ENCODE measurements around the gene ANAPC2. TPM values are rescaled to one million over a fixed set of nuclear protein-coding genes. Genes with fewer than 3 reads are reported as not detected.

The ANAPC2 gene
- total RNA-seq, 4 donors from 2014 or later: 14.0 to 34.1 (median 25.1) TPM

DNA sequence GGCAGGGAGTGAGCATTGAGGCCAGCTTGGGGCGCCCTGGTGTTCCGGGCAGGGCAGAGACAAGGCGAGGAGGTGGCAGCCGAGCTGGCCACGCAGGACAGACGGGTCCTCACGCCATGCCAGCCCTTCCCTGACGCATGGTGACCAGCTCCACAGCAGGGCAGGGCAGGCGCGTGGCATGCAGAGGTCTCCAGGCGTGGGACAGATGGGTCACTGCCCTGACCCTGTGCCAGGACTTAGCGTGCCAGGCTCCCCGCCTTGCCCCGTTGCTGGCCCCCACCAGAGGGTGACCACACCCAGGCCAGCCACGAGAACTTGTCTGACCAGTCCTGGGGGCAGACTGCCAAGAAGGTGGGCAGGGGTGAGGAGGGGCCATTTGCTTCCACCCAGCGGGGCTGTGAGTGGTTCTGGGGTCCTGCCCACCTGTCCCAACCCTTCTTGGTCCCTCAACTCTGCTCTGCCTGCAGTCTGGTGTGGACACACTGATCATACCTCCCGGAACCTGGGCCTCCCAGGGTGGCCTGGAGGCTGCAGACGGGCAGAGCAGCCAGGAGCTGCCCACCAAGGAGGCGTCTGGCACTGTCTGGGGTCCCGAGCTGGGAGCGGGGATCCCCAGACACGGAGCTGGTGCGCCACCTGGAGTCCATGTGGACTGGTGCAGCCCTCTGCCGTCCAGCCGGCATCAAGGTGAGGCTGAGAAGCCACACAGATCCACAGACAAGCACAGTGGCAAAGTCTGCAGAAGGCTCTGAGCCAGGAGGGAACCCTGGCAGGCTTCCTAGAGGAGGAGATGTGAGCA, 38.9 kb upstream of the ANAPC2 start, which contains the start of gene RNF224:
Gene RNF224 (plus strand): TSS at position 449 of the 799 bp plus-strand sequence. CDS start 834 bp downstream, outside the sequence.
- Histone ChIP-seq H3K4me1 (peaks cover 34 to 59% (median 41%) of the 10 kb centered on the region in 3 donors), H3K4me3 (peak within 1 kb of the TSS; percentile 32 to 62 (median 53)), H3K36me3 (no peaks in the 10 kb centered on the region), H3K9me3 (no peaks in the 10 kb centered on the region), H3K27ac (peak within 1 kb of the TSS; percentile 92 to 97 (median 96)), H3K27me3 (peaks cover 0 to 53% (median 0%) of the 10 kb centered on the region in 4 donors)
- WGBS, 2 donors: 27% methylated on average over 3 of the region's 25 CpGs; no CpG with 5 or more reads in 1 of the 2 donors
- no peak for TF ChIP-seq POLR2A (IDR thresholded peaks at IDR 0.05)
- TF ChIP-seq, protein P1, sequence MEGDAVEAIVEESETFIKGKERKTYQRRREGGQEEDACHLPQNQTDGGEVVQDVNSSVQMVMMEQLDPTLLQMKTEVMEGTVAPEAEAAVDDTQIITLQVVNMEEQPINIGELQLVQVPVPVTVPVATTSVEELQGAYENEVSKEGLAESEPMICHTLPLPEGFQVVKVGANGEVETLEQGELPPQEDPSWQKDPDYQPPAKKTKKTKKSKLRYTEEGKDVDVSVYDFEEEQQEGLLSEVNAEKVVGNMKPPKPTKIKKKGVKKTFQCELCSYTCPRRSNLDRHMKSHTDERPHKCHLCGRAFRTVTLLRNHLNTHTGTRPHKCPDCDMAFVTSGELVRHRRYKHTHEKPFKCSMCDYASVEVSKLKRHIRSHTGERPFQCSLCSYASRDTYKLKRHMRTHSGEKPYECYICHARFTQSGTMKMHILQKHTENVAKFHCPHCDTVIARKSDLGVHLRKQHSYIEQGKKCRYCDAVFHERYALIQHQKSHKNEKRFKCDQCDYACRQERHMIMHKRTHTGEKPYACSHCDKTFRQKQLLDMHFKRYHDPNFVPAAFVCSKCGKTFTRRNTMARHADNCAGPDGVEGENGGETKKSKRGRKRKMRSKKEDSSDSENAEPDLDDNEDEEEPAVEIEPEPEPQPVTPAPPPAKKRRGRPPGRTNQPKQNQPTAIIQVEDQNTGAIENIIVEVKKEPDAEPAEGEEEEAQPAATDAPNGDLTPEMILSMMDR (IDR thresholded peaks at IDR 0.05): peak; percentile 80 to 96 (median 92)
- intact Hi-C loops (cut with DNase I): loop anchor here (5.0 kb wide), 1 partner anchor 110 kb away; no protein-coding TSS in a partner anchor
- DNase-seq: no peak

DNA sequence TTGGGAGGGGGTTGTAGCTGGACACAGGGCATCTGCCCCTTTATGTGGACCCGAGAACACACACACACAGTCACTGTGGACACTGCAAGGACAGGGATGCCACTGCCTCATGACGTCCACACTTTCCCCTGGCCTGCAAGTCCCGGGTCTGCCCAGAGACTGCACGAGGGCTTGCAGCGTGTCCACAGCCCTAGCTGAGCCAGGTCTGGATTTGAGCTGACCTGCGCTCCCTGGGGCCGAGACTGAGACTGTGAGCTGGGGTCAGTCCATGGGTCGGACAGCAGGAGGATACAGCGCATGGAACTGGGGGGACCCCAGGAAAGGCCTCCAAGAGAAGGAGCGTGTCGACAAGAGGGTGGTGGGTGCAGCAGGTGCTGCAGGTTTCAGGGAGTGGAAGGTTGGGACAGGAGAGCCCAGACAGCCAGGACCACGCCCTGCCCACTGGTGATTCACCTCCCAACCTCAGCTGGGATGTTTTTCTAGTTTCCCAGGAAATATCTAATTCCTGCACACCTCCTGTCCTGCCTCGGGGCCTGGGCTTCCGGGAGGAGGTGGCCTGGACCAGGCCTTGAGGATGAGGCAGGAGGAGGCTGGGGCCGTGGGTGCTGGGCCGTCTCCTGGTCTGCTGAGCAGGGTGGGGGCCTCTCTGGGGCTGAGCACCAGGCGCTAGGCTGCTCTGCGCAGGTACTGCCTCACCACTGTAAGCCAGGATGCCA, 38.1 kb upstream of the ANAPC2 start:
- intact Hi-C loops (cut with DNase I): loop anchor here (5.0 kb wide), 1 partner anchor 109 kb away; no protein-coding TSS in a partner anchor
- H3K27me3 ChIP-seq: peaks cover 0 to 45% (median 0%) of the 10 kb centered on the region in 4 donors
- H3K36me3 ChIP-seq: no peaks in the 10 kb centered on the region
- peaks cover 36 to 64% (median 46%) of the 10 kb centered on the region in 3 donors for H3K4me1 ChIP-seq
- peak in 1 of 4 donors; percentile 26 for TF ChIP-seq POLR2A (IDR thresholded peaks at IDR 0.05)
- TF ChIP-seq, protein P1 (IDR thresholded peaks at IDR 0.05): no peak
- H3K4me3 ChIP-seq: peak overlapping the region; percentile 32 to 62 (median 53)
- H3K9me3 ChIP-seq: no peaks in the 10 kb centered on the region
- WGBS, 2 donors: 70% methylated on average over 2 of the region's 18 CpGs; no CpG with 5 or more reads in 1 of the 2 donors
- H3K27ac ChIP-seq: peak overlapping the region; percentile 92 to 97 (median 96)
- DNase-seq: no peak

DNA sequence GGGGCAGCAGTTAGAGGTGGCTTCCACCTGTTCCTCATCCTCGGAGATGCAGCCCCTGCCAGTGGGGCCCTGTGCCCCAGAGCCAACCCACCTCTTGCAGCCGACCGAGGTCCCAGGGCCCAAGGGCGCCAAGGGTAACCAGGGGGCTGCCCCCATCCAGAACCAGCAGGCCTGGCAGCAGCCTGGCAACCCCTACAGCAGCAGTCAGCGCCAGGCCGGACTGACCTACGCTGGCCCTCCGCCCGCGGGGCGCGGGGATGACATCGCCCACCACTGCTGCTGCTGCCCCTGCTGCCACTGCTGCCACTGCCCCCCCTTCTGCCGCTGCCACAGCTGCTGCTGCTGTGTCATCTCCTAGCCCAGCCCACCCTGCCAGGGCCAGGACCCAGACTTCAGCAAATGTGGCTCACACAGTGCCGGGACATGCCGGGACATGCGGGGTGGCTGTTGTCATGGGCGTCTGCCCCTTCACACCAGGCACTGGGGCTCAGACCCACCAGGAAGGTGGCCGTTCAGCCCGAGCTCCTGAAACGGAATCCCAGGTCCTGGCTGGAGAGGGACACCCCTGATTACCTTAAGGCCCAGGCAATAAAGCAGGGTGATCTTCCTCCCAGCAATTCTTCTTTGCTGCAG, 37.5 kb upstream of the ANAPC2 start:
- Histone ChIP-seq H3K9me3 (no peaks in the 10 kb centered on the region), H3K36me3 (no peaks in the 10 kb centered on the region), H3K4me3 (peak overlapping the region; percentile 32 to 62 (median 53)), H3K27me3 (peaks cover 0 to 38% (median 0%) of the 10 kb centered on the region in 4 donors), H3K4me1 (peaks cover 38 to 70% (median 48%) of the 10 kb centered on the region in 3 donors), H3K27ac (peak overlapping the region; percentile 92 to 97 (median 96))
- intact Hi-C loops (cut with DNase I): loop anchor here (5.0 kb wide), 1 partner anchor 109 kb away; no protein-coding TSS in a partner anchor
- DNase-seq: no peak
- TF ChIP-seq, protein P1 (IDR thresholded peaks at IDR 0.05): no peak
- TF ChIP-seq POLR2A (IDR thresholded peaks at IDR 0.05): no peak
- 95% methylated on average over 3 of the region's 21 CpGs; no CpG with 5 or more reads in 1 of the 2 donors for whole genome bisulfite sequencing, 2 donors

DNA sequence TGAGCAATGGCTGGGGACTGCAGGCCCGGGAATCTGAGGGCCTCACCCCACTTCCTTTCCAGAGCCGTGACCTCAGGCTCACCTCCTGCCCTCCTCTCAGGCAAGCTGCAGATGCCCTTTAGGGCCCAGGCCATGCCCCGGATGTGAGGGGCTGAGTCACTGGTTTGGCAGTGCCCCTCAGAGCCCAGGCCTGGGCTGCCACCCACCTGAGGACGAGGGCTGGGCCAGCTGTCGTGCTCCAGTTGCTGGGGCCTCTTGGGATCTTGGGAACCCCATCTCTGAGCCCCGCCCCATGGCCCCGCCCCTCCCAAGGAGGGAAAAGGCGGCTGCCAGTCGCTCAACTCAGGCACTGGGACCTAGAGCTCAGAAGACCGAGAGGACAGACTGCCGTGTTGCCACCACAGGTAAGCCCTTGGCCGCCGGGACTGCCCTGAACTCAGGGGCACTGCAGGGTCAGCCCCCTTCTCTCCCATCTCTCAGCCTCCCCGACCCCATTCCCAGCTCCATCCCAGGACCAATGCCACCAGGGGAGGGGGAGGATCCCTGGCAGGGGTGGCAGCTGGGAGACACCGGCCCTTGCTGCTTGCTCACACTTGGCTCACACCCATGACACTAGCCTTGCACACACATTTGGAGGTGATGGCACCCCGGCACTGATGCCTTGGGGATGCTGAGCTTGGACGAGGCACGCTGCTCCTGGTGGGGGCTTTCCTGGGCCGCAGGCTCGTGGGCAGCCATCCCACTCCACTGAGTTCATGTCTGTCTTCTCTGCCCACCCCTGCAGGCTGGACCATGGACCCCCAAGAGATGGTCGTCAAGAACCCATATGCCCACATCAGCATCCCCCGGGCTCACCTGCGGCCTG, 36.7 kb upstream of the ANAPC2 start, which contains the start of gene CYSRT1:
Gene CYSRT1 (plus strand): TSS at position 345 of the 865 bp plus-strand sequence. CDS start 448 bp downstream, at position 793.
- H3K4me3 ChIP-seq: peak within 1 kb of the TSS; percentile 47 to 89 (median 66)
- H3K27ac ChIP-seq: peak within 1 kb of the TSS; percentile 92 to 97 (median 96)
- intact Hi-C loops (cut with DNase I): loop anchor here (5.0 kb wide), 1 partner anchor 108 kb away; no protein-coding TSS in a partner anchor
- peaks cover 38 to 78% (median 48%) of the 10 kb centered on the region in 3 donors for H3K4me1 ChIP-seq
- DNase-seq: no peak
- H3K27me3 ChIP-seq: peaks cover 0 to 31% (median 0%) of the 10 kb centered on the region in 4 donors
- 12 to 26% methylated on average over 5 to 6 of the region's 23 CpGs for WGBS, 2 donors
- peak in 2 of 4 donors; percentile 23 to 57 for TF ChIP-seq POLR2A (IDR thresholded peaks at IDR 0.05)
- TF ChIP-seq, protein P1 (IDR thresholded peaks at IDR 0.05): no peak
- no peaks in the 10 kb centered on the region for H3K9me3 ChIP-seq
- no peaks in the 10 kb centered on the region for H3K36me3 ChIP-seq

Measured in esophagus squamous epithelium (tissue), 5 donors.